Naive thymus-derived CD8-positive, alpha-beta T cell (primary cell): ENCODE data around the gene FTHL17. TPM values are rescaled to one million over a fixed set of nuclear protein-coding genes. Genes with fewer than 3 reads are reported as not detected.

Experiments
- ATAC-seq, 2 donors: fragments of 150-1000 bp; cut with Tn5 transposase in 1 of 2; sonication (Bioruptor Pico), chemical (Tn5 transposase) in 1 of 2; 1 replicate in 1 of 2; 2 replicates in 1 of 2; pipeline ENCODE4 v1.10.0; 2021; ENCODE audit warnings: mild to moderate bottlenecking in 2 of 2, moderate library complexity in 2 of 2
- POLR2A ChIA-PET: fragments of 350-600 bp; sonication (Branson Sonifier 250); formaldehyde crosslinking; loops from one replicate; lab custom pipeline; 2021; ENCODE audit warnings: antibody characterized with exemption; lab: Charles Lee
- DNase-seq, 10 donors: peaks; one replicate each; pipeline versions ENCODE4 v3.0.0 to v3.0.0-alpha.2; 2020 to 2022
- H3K27ac Mint-ChIP-seq, 10 donors: one replicate each; pipeline ENCODE4 v1.8.0; 2020 to 2022; ENCODE audit warnings: mild to moderate bottlenecking in 10 of 10, mixed read lengths in 10 of 10, moderate library complexity in 4 of 10, inconsistent platforms in 1 of 10
- H3K27me3 Mint-ChIP-seq, 5 donors: one replicate each; pipeline ENCODE4 v1.8.0; 2021 to 2022; ENCODE audit warnings: mixed read lengths in 5 of 5
- H3K36me3 Mint-ChIP-seq, 3 donors: one replicate each; pipeline ENCODE4 v1.8.0; 2020 to 2022; ENCODE audit warnings: mixed read lengths in 3 of 3, mild to moderate bottlenecking in 2 of 3, inconsistent platforms in 1 of 3
- H3K4me1 Mint-ChIP-seq, 4 donors: one replicate each; pipeline ENCODE4 v1.8.0; 2021 to 2022; ENCODE audit warnings: mixed read lengths in 4 of 4
- H3K4me3 Mint-ChIP-seq, 10 donors: one replicate each; pipeline ENCODE4 v1.8.0; 2020 to 2022; ENCODE audit warnings: mild to moderate bottlenecking in 10 of 10, mixed read lengths in 10 of 10, moderate library complexity in 6 of 10, inconsistent platforms in 1 of 10
- H3K9me3 Mint-ChIP-seq, 9 donors: one replicate each; pipeline ENCODE4 v1.8.0; 2020 to 2022; ENCODE audit warnings: mixed read lengths in 9 of 9, mild to moderate bottlenecking in 3 of 9, inconsistent platforms in 1 of 9, moderate library complexity in 1 of 9
- polyA plus RNA-seq, 3 donors: library from polyadenylated mRNA; unstranded; fragments of 300-500 nt; fragmentation: Illumina TruSeq; gene quantifications; one replicate each; pipeline ENCODE4 v1.2.3, GENCODE V29; 2021
- total RNA-seq, 8 experiments: library from RNA in 2 of 8; stranded (reverse) in 2 of 8; gene quantifications; one replicate each; pipeline ENCODE4 v1.2.3 and lab custom pipeline; 2021 to 2026

The FTHL17 gene
- total and polyA plus RNA-seq, 5 experiments from 2014 or later, result not detected

DNA sequence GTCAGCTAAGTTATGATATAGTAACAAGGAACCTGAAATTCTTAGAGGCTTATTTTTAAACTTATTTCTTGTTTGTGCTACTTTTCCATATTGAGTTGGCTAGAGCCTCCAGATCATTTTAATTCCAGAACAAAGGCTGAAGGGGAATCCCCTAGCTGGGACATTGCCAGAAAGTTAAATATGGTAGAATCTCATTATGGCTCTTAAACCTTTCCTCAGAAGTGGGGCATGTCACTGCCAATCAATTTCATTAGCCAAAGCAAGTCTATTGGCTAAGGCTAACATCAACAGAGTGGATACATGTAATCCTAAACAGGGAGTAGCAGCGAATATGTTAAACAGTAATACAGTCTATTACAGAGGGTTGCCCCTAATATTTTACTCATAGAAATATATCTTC lies 47.0 kb downstream of the FTHL17 start:
- ATAC-seq (no peak), DNase-seq (no peak)
- POLR2A ChIA-PET, result no interaction called here
- no peak overlapping the region for H3K27ac Mint-ChIP-seq
- no peak overlapping the region for H3K4me3 Mint-ChIP-seq
- H3K4me1 Mint-ChIP-seq, result no peaks in the 10 kb centered on the region
- H3K9me3 Mint-ChIP-seq, result peaks cover 0 to 19% (median 0%) of the 10 kb centered on the region in 9 donors
- H3K27me3 Mint-ChIP-seq, result peaks cover 0 to 20% (median 6%) of the 10 kb centered on the region in 5 donors
- no peaks in the 10 kb centered on the region for H3K36me3 Mint-ChIP-seq

- no peak for DNase-seq
- H3K36me3 Mint-ChIP-seq, result no peaks in the 10 kb centered on the region
- peaks cover 0 to 17% (median 1%) of the 10 kb centered on the region in 5 donors for H3K27me3 Mint-ChIP-seq
- no peaks in the 10 kb centered on the region for H3K4me1 Mint-ChIP-seq
- ATAC-seq, result no peak
- POLR2A ChIA-PET, result no interaction called here
- no peak overlapping the region for H3K4me3 Mint-ChIP-seq
- peaks cover 0 to 19% (median 0%) of the 10 kb centered on the region in 9 donors for H3K9me3 Mint-ChIP-seq
- no peak overlapping the region for H3K27ac Mint-ChIP-seq
Observed at GRCh38 chrX:31021537-31021936, 50.3 kb downstream of the FTHL17 start.

Other genes starting within 250 kb of the FTHL17 start
- 10 to 100 TPM; 22.6 to 25.0 TPM for gene TAB3, start 182.8 kb downstream of the FTHL17 start, total RNA-seq
- gene TAB3, start 182.8 kb downstream of the FTHL17 start, polyA plus RNA-seq, result 1 to 10 TPM; 5.5 to 6.0 (median 5.6) TPM